GM23338 (cell line): ENCODE measurements around the gene GTF2F1. TPM values are rescaled to one million over a fixed set of nuclear protein-coding genes. Genes with fewer than 3 reads are reported as not detected.

Experiments
- ATAC-seq: fragments of 200-7000 bp; cut with Tn5 transposase; 3 replicates; pipeline ENCODE4 v1.9.1; 2020
- DNase-seq: peaks from one replicate; pipeline ENCODE4 v3.0.0-alpha.2; 2015; ENCODE audit warnings: low spot score
- H2AFZ ChIP-seq: fragments of 200-600 bp; sonication (generic); 2 replicates; pipeline ENCODE4 v1.8.0; 2016; ENCODE audit warnings: antibody characterized with exemption, mild to moderate bottlenecking, moderate library complexity
- H3F3A ChIP-seq: fragments of 200-600 bp; sonication (generic); replicated peaks from 2 replicates; pipeline ENCODE4 v1.8.0; 2017; ENCODE audit warnings: antibody characterized with exemption, mixed run types, low read depth
- H3K27ac ChIP-seq: fragments of 200-600 bp; sonication (generic); 2 replicates; pipeline ENCODE4 v1.6.1; 2016; ENCODE audit warnings: low read depth
- H3K27me3 ChIP-seq: fragments of 200-600 bp; sonication (generic); 2 replicates; pipeline ENCODE4 v1.8.0; 2016; ENCODE audit warnings: mild to moderate bottlenecking, mixed run types, moderate library complexity; ENCODE audit not compliant: insufficient read depth
- H3K36me3 ChIP-seq: fragments of 200-600 bp; sonication (generic); 2 replicates; pipeline ENCODE4 v1.8.0; 2016; ENCODE audit warnings: mild to moderate bottlenecking; ENCODE audit not compliant: insufficient read depth
- H3K4me1 ChIP-seq: fragments of 200-600 bp; sonication (generic); 2 replicates; pipeline ENCODE4 v1.8.0; 2016; ENCODE audit warnings: mild to moderate bottlenecking, moderate library complexity; ENCODE audit not compliant: insufficient read depth
- H3K4me2 ChIP-seq: fragments of 200-600 bp; sonication (generic); 2 replicates; pipeline ENCODE4 v1.7.1; 2017; ENCODE audit warnings: mixed run types
- H3K4me3 ChIP-seq: fragments of 200-600 bp; sonication (generic); 2 replicates; pipeline ENCODE4 v1.6.1; 2016; ENCODE audit warnings: mixed run types
- H3K79me2 ChIP-seq: fragments of 200-600 bp; sonication (generic); replicated peaks from 2 replicates; pipeline ENCODE4 v1.8.0; 2017; ENCODE audit warnings: mild to moderate bottlenecking; ENCODE audit not compliant: insufficient read depth
- H3K9me2 ChIP-seq: fragments of 200-600 bp; sonication (generic); 2 replicates; pipeline ENCODE4 v1.8.0; 2017; ENCODE audit not compliant: insufficient read depth
- H4K20me1 ChIP-seq: fragments of 200-600 bp; sonication (generic); replicated peaks from 2 replicates; pipeline ENCODE4 v1.8.0; 2017; ENCODE audit warnings: mild to moderate bottlenecking; ENCODE audit not compliant: insufficient read depth
- H3K27ac Mint-ChIP-seq: 2 replicates; pipeline ENCODE4 v1.8.0; 2020; ENCODE audit warnings: inconsistent platforms, mild to moderate bottlenecking, moderate library complexity, mixed read lengths
- H3K27me3 Mint-ChIP-seq: 3 replicates; pipeline ENCODE4 v1.8.0; 2022; ENCODE audit warnings: low read depth, mild to moderate bottlenecking, moderate library complexity, mixed read lengths, inconsistent platforms; ENCODE audit not compliant: insufficient read depth, poor library complexity
- H3K36me3 Mint-ChIP-seq: 3 replicates; pipeline ENCODE4 v1.8.0; 2021; ENCODE audit warnings: low read depth, mild to moderate bottlenecking, inconsistent platforms, moderate library complexity, mixed read lengths
- H3K4me1 Mint-ChIP-seq: 3 replicates; pipeline ENCODE4 v1.8.0; 2020; ENCODE audit warnings: mild to moderate bottlenecking, inconsistent platforms, mixed read lengths
- H3K4me3 Mint-ChIP-seq: 3 replicates; pipeline ENCODE4 v1.8.0; 2021; ENCODE audit warnings: moderate library complexity, mild to moderate bottlenecking, inconsistent platforms, mixed read lengths
- H3K9me3 Mint-ChIP-seq: 3 replicates; pipeline ENCODE4 v1.8.0; 2020; ENCODE audit warnings: moderate library complexity, mild to moderate bottlenecking, inconsistent platforms, mixed read lengths
- CREB1 ChIP-seq: fragments of 250-450 bp; sonication (Bioruptor Pico); IDR thresholded peaks from 2 replicates; pipeline ENCODE4 v1.5.0; 2020; ENCODE audit warnings: low read depth, mild to moderate bottlenecking, moderate library complexity
- CTCF ChIP-seq, 2 experiments: fragments of 200-600 bp in 1 of 2; sonication (generic) in 1 of 2; conservative IDR thresholded peaks; 2 replicates each; pipeline versions ENCODE4 v1.5.1 to v1.6.1; 2016 to 2017; ENCODE audit warnings: antibody characterized with exemption in 2 of 2, low read depth in 2 of 2, mild to moderate bottlenecking in 2 of 2, moderate library complexity in 1 of 2
- ETS1 ChIP-seq: IDR thresholded peaks from 2 replicates; pipeline ENCODE4 v1.6.1; 2016; ENCODE audit warnings: antibody characterized with exemption
- EZH2 ChIP-seq: fragments of 200-600 bp; sonication (generic); IDR thresholded peaks from one replicate; pipeline ENCODE4 v1.8.0; 2017; ENCODE audit warnings: antibody characterized with exemption, mild to moderate bottlenecking, low read depth; ENCODE audit not compliant: unreplicated experiment
- EZH2phosphoT487 ChIP-seq: fragments of 200-600 bp; sonication (generic); IDR thresholded peaks from one replicate; pipeline ENCODE4 v1.8.1; 2018; ENCODE audit warnings: antibody characterized with exemption; ENCODE audit not compliant: unreplicated experiment
- JUNB ChIP-seq: IDR thresholded peaks from one replicate; pipeline ENCODE4 v1.6.1; 2016; ENCODE audit warnings: antibody characterized with exemption; ENCODE audit not compliant: unreplicated experiment
- NANOG ChIP-seq: IDR thresholded peaks from 2 replicates; pipeline ENCODE4 v1.6.1; 2016; ENCODE audit warnings: antibody characterized with exemption, borderline replicate concordance
- POLR2AphosphoS5 ChIP-seq: IDR thresholded peaks from 2 replicates; pipeline ENCODE4 v1.6.1; 2016; ENCODE audit warnings: antibody characterized with exemption, low read depth
- REST ChIP-seq: IDR thresholded peaks from one replicate; pipeline ENCODE4 v1.6.1; 2018; ENCODE audit warnings: antibody characterized with exemption; ENCODE audit not compliant: unreplicated experiment
- STAT1 ChIP-seq: IDR thresholded peaks from one replicate; pipeline ENCODE4 v1.6.1; 2016; ENCODE audit warnings: antibody characterized with exemption; ENCODE audit not compliant: unreplicated experiment
- ZNF114 ChIP-seq: fragments of 250-450 bp; sonication (Bioruptor Pico); IDR thresholded peaks from 2 replicates; pipeline ENCODE4 v1.5.0; 2020; ENCODE audit warnings: mild to moderate bottlenecking, moderate library complexity
- ZNF331 ChIP-seq: fragments of 250-450 bp; sonication (Bioruptor Pico); IDR thresholded peaks from 2 replicates; pipeline ENCODE4 v1.5.0; 2020; ENCODE audit warnings: low read depth, mild to moderate bottlenecking, moderate library complexity
- polyA plus RNA-seq: library from polyadenylated mRNA; unstranded; fragments of >200 nt; fragmentation: Nextera tagmentation; extraction: Ambion mirVana; gene quantifications from 2 replicates; pipeline ENCODE4 v1.2.1, GENCODE V29; 2016
- total RNA-seq: library from RNA; depleted of rRNA; stranded (reverse); fragments of >200 nt; shearing (Covaris generic); gene quantifications from 2 replicates; pipeline ENCODE4 v1.2.3, GENCODE V29; 2014

Gene GTF2F1
- total and polyA plus RNA-seq, 2 experiments from 2014 or later: 62.1 to 65.5 TPM

GRCh38 chr19:6374161-6374709 lies 18.7 kb downstream of the GTF2F1 start:
- peak overlapping the region; percentile 53 for H3K27ac ChIP-seq
- H3K27me3 ChIP-seq: no peaks in the 10 kb centered on the region
- Mint-ChIP-seq H3K27ac (no peak overlapping the region), H3K9me3 (peaks cover 5% of the 10 kb centered on the region; the same call in 1 of the 3 replicates), H3K4me3 (peak overlapping the region; percentile 84), H3K4me1 (peaks cover 22% of the 10 kb centered on the region), H3K36me3 (peaks cover 18% of the 10 kb centered on the region), H3K27me3 (peaks cover 9% of the 10 kb centered on the region)
- H2AFZ ChIP-seq: no peak overlapping the region
- peaks cover 7% of the 10 kb centered on the region; the same call in 1 of the 2 replicates for H3K4me1 ChIP-seq
- H4K20me1 ChIP-seq: 0 out of 2 replicates have a peak, but pooled peaks cover 3% of the 10 kb centered on the region
- TF ChIP-seq ZNF331 (CRISPR knock-in tag) (no peak), CREB1 (CRISPR knock-in tag) (no peak), JUNB (no peak), ETS1 (no peak), POLR2AphosphoS5 (no peak; the same call in 1 of the 2 replicates), STAT1 (no peak), NANOG (no peak), CTCF (conservative IDR thresholded peaks at IDR 0.05; ENCODE audit: low read depth in 2 of 2) (no peak)
- H3K4me3 ChIP-seq: peak overlapping the region; percentile 49
- H3K36me3 ChIP-seq: peaks cover 3% of the 10 kb centered on the region; the same call in 1 of the 2 replicates
- H3K9me2 ChIP-seq: no peaks in the 10 kb centered on the region
- H3K4me2 ChIP-seq: peak overlapping the region; percentile 71
- ATAC-seq (no peak), DNase-seq (no peak)
- no peaks in the 10 kb centered on the region for H3K79me2 ChIP-seq
- H3F3A ChIP-seq: 0 out of 2 replicates have a peak, but pooled peaks cover 4% of the 10 kb centered on the region

- no peaks in the 10 kb centered on the region for H3K79me2 ChIP-seq
- peaks cover 22% of the 10 kb centered on the region for H3K4me1 Mint-ChIP-seq
- no peak for DNase-seq
- H3K36me3 Mint-ChIP-seq: peaks cover 17% of the 10 kb centered on the region
- no peaks in the 10 kb centered on the region for H3K36me3 ChIP-seq
- H3K4me3 Mint-ChIP-seq: peak overlapping the region; percentile 84
- H3F3A ChIP-seq: 0 out of 2 replicates have a peak, but pooled peaks cover 4% of the 10 kb centered on the region
- ATAC-seq: no peak
- peaks cover 9% of the 10 kb centered on the region for H3K27me3 Mint-ChIP-seq
- peaks cover 7% of the 10 kb centered on the region; the same call in 1 of the 2 replicates for H3K4me1 ChIP-seq
- H3K27ac ChIP-seq: peak overlapping the region; percentile 53
- H2AFZ ChIP-seq: no peak overlapping the region
- H3K27me3 ChIP-seq: no peaks in the 10 kb centered on the region
- H3K27ac Mint-ChIP-seq: peak overlapping the region; percentile 84
- H4K20me1 ChIP-seq: 0 out of 2 replicates have a peak, but pooled peaks cover 3% of the 10 kb centered on the region
- peak overlapping the region; percentile 71 for H3K4me2 ChIP-seq
- no peaks in the 10 kb centered on the region for H3K9me2 ChIP-seq
- peak overlapping the region; percentile 49 for H3K4me3 ChIP-seq
- peaks cover 5% of the 10 kb centered on the region; the same call in 1 of the 3 replicates for H3K9me3 Mint-ChIP-seq
- TF ChIP-seq REST (no peak), CREB1 (CRISPR knock-in tag) (no peak), EZH2phosphoT487 (no peak), POLR2AphosphoS5 (no peak; the same call in 1 of the 2 replicates), CTCF (conservative IDR thresholded peaks at IDR 0.05; ENCODE audit: low read depth in 2 of 2) (no peak), STAT1 (no peak), ZNF114 (CRISPR knock-in tag) (no peak), JUNB (no peak), EZH2 (no peak)
These were observed 19.2 kb downstream of the GTF2F1 start for GRCh38 chr19:6373813-6374108.
